ENCODE measurements around the gene FAM209B.
"Not testable (repeated sequence)": the region's sequence is repeated elsewhere in the genome, so short reads cannot be mapped to it uniquely, and the experiment has no call there.

FAM209B gene

DNA sequence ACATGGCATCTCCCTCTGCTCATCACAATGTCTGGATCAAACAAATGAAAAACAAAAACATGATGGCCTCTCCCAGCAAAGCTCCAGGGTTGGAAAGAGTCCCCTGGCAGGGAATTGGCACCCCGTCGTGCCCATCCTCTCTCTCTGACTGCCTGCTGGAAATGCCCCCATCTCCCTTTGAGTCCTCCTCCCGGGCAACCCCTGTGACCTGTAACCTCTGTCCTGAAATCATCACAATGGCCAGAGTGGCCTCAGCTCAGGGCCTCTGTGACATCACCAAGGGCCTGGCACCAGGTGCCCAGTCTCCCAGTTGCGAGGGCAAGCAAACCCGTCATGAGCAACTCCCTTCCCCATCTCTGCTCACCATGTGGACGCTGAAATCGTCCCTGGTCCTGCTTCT, 8.6 kb upstream of the FAM209B start, which contains the start of gene FAM209A:
Gene FAM209A (plus strand): TSS at position 301 of the 400 bp plus-strand sequence. CDS start 65 bp downstream, at position 366.
- H3K4me3 ChIP-seq (ENCODE audit: low read depth, low read length); DNase-seq (ENCODE audit: low read depth): not testable (repeated sequence)

DNA sequence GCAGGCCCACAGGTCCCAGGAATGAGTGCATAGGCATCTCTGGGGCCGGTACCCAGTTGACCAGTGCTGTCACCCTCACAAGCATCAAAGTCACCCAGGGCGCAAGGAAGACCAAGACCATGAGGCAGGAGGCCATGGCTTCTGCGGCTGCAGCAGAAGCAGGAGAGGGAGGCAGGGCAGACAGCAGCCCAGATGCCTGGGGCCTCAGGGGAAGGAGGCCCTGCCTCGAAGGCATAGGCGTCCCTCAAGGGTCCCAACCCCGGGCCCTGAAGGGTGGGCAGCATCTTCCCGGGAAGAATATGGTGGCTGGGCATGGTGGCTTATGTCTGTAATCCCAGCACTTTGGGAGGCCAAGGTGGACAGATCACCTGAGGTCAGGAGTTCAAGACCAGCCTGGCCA, 5.5 kb upstream of the FAM209B start:
- no peak overlapping the region for H3K4me3 ChIP-seq (ENCODE audit: low read depth, low read length)
- DNase-seq (ENCODE audit: low read depth) = no peak

DNA sequence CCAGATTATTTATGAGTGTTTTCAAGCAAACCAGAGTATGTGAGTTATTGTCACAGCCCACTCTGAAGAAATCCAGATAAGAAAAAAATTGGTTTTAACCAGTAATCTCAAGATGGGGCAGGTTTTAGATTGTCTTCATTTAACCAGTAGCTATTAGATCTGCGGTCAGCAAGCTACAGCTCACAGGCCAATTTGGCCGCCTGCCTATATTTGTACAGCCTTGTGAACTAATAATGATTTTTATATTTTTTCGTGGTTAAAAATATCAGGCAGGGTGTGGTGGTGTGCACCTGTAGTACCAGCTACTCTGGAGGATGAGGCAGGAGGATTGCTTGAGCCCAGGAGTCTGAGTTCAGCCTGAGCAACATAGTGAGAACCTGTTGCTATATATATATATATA, 5.0 kb downstream of the FAM209B start:
- no peak overlapping the region for H3K4me3 ChIP-seq (ENCODE audit: low read depth, low read length)
- DNase-seq (ENCODE audit: low read depth) = no peak

DNA sequence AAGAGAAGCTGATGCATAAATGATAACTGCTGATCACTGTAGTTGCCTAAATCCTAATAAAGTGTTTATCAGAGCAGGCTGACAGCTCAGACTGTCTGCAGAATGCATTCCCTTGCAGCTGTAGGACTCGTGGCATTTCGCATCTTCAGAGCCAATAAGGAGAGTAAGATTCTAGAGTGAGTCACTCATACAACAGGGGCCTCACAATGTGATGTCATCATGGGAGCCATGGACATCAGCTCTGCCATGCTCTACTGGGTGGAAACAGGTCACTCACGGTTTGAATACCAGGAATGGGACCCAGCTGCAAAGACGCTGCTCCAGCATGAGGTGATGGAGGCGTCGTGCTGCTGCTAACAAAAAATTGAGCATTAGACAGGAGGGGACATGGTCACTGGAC, 7.4 kb downstream of the FAM209B start:
- no peak for DNase-seq (ENCODE audit: low read depth)
- H3K4me3 ChIP-seq (ENCODE audit: low read depth, low read length) = no peak overlapping the region

DNA sequence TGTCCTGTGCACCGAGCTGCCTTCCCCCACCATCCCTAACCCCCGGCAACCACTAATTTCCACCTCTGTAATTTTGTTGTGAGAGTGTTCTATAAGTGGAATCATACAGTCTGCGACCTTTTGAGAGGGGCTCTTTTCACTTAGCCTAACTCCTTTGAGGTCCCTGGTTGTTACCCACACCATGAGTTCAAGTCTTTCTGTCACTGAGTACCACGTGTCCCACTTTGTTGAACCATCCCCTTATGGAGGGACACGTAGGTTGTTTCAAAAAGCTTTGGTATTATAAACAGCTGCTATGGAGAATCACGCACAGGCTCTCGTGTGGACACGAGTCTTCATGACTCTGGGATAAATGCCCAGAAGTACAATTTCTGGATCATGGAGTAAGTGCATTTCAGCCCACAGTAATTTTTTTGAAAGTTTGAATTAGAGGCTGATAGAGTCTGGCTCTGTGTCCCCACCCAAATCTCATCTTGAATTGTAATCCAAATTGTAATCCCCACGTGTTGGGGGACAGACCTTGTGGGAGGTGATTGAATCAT, 9.5 kb downstream of the FAM209B start:
- DNase-seq (ENCODE audit: low read depth) = no peak
- H3K4me3 ChIP-seq (ENCODE audit: low read depth, low read length) = no peak overlapping the region

DNA sequence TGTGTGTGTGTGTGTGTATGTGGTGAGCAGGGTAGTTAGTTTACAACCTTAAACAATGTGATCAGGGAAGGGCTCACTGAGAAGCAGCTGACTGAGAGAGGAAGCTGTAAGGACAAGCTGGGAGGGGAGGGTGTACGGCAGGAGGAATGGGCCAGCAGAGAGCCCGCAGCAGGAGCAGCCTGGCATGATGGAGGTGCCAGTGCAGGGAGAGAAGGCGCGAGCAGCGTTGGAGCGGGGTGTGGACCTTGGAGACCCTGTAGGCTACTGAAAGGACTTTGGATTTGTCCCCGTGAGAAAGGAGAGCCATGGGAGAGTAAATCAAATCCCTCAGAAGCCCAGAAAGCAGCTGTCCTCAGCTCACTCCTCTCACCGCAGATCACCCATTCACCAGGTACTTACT, 18.5 kb downstream of the FAM209B start:
- DNase-seq (ENCODE audit: low read depth) = no peak
- no peak overlapping the region for H3K4me3 ChIP-seq (ENCODE audit: low read depth, low read length)

DNA sequence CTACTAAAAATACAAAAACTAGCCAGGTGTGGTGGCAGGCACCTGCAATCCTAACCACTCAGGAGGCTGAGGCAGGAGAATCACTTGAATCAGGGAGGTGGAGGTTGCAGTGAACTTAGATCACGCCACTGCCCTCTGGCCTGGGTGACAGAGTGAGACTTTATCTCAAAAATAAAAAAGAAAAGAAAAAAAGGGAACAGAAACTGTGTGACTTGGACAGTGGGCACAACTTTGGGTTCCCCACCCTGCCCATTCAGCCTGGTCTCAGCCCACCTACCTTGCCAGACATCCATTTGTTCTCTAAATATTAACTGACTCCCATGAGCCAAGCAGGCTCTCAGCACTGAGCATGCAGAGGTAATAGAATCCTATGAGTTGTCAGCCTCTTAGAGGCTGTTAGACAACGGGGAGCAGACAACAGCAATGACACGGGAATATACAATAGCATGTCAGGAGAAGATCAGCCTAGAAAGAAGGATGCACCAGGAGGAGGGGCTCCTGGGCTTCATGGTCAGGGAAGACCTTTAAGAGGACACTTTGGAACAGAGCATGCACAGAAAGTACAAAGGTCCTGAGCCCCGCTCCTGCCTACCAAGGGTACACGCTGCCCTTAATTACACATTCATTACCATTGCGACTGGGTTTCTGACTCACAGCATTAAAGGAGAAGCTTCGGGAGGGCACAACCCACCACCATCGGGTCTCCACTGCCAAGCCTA, 20.0 kb downstream of the FAM209B start:
- DNase-seq (ENCODE audit: low read depth) = no peak
- H3K4me3 ChIP-seq (ENCODE audit: low read depth, low read length) = no peak overlapping the region

DNA sequence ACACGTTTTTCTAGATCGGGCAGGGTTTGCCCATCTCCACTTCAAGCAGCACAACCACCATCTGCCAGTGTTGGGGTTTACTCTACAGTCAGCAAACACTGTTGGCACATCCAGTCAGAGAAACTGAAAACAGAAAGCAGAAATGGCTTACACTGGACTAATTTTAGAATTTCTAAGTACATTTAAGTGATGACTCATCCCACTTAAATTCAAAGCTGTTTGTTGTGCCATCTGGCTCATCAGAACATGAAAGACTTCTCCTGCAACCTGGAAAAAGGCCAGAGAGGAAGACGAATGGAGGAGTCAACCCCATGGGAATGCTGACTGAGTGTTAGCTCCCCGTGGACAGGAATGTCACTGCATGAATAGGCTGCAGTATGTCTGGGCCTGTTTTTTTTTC, 21.8 kb downstream of the FAM209B start:
- H3K4me3 ChIP-seq (ENCODE audit: low read depth, low read length) = no peak overlapping the region
- peak; percentile 81 for DNase-seq (ENCODE audit: low read depth)

DNA sequence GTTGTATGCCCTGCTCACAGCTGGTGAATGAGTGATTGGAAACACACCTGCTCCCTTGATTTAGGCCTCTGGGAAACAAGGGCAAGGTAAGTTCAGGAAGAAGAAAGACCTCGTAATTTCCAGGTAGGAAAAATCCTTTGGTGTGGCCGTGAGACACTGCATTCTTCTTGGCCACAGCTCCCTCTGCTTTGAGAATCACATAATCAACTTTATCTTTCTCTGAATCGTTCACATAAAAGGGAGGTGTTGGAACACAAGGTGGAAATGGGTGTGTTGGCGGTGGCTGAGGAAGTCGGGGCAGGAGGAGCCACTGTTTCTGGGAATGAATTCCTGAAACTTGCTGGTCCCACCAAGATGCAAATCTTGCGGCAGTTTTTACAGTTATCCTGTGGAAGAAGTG, 25.9 kb downstream of the FAM209B start:
- no peak for DNase-seq (ENCODE audit: low read depth)
- H3K4me3 ChIP-seq (ENCODE audit: low read depth, low read length) = no peak overlapping the region

DNA sequence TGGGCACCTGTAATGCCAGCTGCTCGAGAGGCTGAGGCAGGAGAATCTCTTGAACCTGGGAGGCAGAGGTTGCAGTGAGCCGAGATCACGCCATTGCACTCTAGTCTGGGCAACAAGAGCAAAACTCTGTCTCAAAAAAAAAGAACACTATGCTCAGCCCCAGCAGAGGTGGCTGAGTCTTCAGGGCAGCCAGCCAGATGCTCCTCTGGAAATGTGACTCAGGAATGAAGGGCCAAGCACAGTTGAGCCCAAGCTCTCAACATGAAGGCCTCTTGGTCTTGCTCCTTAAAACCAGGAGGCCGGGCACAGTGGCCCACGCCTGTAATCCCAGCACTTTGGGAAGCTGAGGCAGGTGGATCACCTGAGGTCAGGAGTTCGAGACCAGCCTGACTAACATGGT, 31.5 kb downstream of the FAM209B start:
- DNase-seq (ENCODE audit: low read depth); H3K4me3 ChIP-seq (ENCODE audit: low read depth, low read length): not testable (repeated sequence)

DNA sequence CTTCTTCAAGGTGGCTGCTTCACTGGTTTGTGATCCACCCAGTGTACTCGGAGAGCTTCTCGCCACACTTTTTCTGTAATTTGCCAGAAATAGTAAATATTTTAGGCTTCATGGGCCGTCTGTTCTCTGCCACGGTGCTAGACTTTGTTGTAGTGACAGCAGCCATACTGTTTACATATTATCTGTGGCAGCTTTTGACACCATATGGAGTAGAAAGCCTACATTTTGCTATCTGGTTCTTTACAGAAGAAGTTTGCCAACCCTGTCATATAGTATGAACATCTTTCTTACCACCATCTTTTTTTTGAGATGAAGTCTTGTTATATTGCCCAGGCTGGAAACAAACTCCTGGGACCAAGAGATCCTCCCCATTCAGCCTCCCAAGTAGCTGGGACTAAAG, 32.5 kb downstream of the FAM209B start:
- no peak for DNase-seq (ENCODE audit: low read depth)
- H3K4me3 ChIP-seq (ENCODE audit: low read depth, low read length) = no peak overlapping the region

DNA sequence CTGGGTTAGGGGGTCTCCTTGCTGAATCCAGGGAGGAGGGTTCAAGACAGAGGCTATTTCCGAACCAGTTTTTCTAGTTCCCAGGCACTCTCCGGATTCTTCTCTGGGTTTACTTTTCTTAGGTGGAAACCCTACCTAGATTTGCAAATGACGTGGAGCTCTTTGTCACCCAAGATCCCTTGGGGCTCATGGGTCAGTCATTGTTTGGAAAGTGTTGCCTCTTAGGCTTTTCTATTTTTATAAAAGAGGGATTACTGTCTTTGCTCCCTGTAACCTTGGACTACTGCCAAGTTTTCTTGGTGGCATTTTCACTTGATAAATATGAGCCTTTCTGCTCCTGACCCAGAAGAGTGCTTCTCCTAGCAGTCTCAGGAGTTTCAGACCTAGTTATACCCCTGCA, 33.6 kb downstream of the FAM209B start:
- DNase-seq (ENCODE audit: low read depth) = no peak

DNA sequence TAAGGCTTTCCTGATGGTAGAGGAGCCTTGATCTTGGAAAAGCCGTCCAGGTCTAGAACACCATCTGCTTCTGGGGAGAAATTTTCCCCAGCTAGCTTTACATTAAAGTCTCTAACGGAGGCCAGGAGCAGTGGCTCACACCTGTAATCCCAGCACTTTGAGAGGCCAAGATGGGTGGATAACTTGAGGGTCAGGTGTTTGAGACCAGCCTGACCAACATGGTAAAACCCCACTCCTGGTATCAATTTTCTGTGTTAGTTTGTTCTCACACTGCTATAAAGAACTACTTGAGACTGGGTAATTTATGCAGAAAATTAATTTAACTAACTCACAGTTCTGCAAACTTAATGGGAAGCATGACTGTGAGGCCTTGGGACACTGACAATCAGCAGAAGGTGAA, 37.8 kb downstream of the FAM209B start:
- DNase-seq (ENCODE audit: low read depth) = no peak
- no peak overlapping the region for H3K4me3 ChIP-seq (ENCODE audit: low read depth, low read length)

More for the DNA sequence above, 33.6 kb downstream of the FAM209B start:
- H3K4me3 ChIP-seq (ENCODE audit: low read depth, low read length) = no peak overlapping the region

DNA sequence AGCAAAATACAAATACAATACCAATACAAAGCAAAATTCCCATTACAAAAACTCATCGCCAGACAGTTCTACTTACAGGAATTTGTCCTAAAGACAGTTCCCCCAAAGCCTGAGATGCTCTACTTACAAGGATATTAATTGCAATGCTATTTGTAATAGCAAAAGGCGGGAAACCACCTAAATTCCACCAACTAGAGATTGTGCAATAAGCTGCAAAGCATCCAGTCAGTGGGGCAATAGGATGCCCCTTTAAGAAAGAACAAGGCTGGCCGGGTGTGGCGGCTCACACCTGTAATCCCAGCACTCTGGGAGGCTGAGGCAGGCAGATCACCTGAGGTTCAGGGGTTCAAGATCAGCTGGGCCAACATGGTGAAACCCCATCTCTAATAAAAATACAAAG, 39.1 kb downstream of the FAM209B start:
- no peak overlapping the region for H3K4me3 ChIP-seq (ENCODE audit: low read depth, low read length)
- DNase-seq (ENCODE audit: low read depth) = no peak

DNA sequence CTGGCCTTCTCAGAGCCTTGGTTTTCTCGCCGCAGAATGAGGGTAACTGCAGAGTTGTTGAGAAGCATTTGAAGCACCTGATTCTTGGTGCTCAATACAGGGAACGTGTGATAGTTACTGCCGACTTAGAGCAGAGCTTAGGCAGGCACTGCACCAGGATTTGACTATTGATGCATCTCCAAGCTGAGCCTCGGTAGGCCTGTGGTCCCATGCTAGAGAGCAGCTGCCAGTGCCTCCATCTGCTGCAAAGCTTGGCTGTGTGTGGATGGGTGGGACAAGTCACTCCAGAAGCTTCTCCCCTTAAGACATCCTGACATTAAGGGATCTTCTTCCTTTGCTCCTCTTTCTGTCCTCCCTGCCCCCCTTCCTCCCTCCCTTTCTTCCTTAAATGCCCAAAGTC, 40.9 kb downstream of the FAM209B start:
- H3K4me3 ChIP-seq (ENCODE audit: low read depth, low read length) = no peak overlapping the region
- DNase-seq (ENCODE audit: low read depth) = no peak

DNA sequence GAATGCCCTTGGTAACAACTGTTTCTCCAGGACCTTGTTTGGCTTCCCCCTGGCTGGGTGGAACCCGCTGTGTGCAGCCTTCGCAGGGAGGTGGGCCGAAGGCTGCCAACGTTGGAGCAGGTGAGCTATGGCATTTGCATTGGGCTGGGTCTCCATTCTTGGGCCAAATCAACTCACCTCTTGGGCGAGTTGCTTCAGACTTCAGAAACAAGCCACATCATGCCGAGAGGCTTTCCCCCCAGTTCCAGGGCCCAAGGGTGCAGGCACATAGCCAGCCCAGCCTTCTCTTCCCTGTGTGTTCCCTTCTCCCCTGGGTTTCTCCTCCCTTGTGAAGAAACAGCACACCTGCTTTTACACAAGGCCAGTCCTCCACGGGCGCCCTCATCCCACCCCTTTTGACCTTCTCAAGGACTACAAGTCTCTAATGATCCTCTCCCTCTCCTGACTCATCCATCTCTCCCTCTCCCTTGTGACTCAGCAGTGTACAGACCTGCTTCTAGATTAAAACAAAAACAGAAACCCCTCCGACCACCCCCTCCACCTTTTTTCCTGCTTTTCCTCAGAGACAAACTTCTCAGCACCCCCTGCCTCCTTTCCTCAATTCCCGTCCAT, 41.6 kb downstream of the FAM209B start:
- no peak for DNase-seq (ENCODE audit: low read depth)
- no peak overlapping the region for H3K4me3 ChIP-seq (ENCODE audit: low read depth, low read length)

DNA sequence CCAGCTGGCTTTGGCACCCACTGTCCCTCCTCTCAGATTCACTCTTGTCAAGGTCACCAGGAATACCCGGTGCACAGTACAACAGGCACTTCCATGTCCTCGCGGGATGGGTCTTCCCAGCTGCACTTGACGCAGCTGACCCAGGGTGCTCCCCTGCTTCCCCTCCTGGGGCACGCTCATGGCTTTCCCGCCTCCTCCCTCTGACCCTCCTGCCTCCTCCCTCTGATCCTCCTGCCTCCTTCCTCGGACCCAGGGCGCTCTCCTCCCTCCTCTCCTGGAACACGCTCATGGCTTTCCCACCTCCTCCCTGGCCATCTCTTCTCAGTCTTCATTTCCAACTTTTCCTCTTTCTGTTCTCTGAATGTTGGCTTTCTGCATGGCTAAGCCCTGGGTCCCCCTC, 42.1 kb downstream of the FAM209B start:
- no peak overlapping the region for H3K4me3 ChIP-seq (ENCODE audit: low read depth, low read length)
- DNase-seq (ENCODE audit: low read depth) = no peak

DNA sequence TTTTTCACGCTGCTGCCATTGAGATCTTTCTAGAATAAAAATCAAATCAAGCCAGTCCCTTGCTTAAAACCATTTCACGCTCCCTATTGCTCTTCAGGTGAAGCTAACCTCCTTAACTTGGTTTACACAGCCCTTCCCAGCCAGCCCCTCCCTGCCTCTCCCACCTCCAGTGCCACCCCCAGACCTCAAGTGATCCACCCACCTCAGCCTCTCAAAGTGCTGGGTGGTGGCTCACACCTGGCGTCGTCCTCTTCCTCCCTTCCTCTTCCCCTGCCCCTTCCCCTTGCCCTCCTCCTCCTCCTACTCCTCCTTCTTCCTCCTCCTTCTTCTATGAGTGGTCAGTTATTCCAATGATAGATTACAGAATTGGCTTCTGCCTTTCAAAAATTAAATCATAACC, 42.9 kb downstream of the FAM209B start:
- no peak overlapping the region for H3K4me3 ChIP-seq (ENCODE audit: low read depth, low read length)
- no peak for DNase-seq (ENCODE audit: low read depth)

DNA sequence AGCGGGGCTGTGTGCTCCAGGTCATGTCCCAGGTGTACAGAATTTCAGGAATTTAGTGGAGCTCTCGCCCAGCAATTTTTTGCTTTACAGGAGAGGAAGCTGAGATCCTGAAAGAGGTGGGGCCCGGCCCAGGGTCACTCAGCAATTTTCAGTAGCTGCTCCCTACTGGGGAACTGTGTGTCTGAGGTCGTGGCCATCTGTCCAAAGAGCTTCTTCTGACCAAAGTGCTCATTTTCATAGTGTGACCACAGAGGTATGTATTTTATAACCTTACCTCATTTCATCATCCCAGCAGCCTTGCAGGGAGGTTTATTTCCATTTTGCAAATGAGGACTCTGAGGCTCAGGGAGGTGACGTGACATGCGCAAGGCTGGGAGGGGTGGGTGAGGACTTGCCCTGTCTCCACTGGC, 46.3 kb downstream of the FAM209B start:
- no peak overlapping the region for H3K4me3 ChIP-seq (ENCODE audit: low read depth, low read length)
- no peak for DNase-seq (ENCODE audit: low read depth)

DNA sequence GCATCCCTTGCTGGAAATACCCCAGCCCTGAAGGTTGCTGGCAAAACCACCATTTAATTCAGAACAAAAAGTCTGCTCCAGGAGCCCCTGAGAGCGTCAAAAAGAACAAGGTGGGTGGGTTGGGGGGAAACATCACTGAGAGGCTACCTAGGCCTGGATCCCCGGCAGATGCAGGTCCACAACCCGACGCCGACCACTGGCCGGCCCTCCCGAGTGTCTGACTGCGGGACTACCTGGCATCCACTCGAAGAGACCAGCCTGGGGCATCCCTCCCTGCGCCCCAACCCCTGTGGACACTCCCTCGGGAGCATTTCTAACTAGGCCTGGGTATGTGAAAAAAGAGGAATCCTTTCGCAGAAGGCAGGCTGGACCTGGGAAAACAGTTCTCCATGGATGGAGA, 47.2 kb downstream of the FAM209B start:
- DNase-seq (ENCODE audit: low read depth) = no peak
- H3K4me3 ChIP-seq (ENCODE audit: low read depth, low read length) = no peak overlapping the region

DNA sequence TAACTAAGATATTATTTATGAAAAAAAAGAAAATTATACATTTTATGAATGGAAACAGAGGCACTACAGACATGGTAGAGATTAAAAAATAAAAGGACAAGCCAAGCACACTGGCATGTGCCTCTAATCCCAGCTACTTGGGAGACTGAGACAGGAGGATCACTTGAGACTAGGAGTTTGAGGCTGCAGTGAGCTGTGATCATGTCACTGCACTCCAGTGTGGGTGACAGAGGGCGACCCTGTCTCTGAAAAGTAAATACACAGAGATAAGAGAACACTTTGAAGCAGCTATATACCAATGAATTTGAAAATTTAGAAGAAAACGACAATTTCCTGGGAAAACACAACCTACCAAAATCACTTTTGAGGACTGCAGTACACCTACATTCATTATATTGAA, 48.7 kb downstream of the FAM209B start:
- H3K4me3 ChIP-seq (ENCODE audit: low read depth, low read length) = no peak overlapping the region
- DNase-seq (ENCODE audit: low read depth) = no peak
